ENCODE data around the gene MYADML2.

The MYADML2 gene

DNA sequence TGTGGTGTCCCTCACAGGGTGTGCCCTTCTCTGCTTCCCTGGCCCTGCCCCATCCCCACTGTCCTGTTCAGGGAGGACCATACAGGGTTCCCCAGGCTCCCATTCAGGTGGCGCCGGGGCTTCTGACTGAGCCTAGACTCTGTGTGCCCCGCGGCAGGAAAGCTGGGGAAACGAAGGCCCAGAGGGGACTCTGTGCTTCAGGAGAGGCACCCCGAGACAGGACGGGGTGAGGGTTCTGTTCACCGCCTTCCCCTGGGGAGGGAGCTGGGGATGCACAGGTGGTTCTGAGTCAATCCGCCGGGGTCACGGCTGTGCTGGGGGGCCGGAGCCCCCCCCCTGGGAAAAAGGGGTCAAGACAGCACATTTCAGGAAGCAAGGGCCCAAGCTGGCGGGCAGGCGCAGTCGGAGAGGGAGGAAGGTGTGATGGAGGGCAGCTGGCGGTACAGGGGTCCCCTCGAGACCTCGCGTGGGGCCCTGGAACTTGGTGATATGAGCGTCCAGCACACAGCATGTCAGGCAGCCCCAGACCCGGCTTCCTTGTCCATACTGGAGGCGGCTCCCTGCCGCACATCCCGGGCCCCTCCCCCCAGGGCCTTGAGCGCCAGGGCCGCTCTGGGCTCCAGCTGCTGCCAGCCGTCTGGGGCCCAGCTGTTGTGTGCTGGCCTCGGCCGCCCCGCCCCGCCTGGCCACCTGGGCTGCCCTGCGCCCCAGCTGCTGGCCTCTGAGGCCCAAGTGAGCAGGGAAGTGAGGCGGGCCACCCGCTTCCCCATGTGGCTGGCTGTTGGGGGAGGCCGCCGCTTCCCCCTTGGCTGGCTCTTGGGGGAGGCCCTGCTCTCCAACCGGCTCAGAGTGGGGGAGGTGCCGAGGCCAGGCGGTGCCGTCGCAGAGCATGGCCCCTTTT lies 19.6 kb upstream of the MYADML2 start:
- TF ChIP-seq, protein P1, sequence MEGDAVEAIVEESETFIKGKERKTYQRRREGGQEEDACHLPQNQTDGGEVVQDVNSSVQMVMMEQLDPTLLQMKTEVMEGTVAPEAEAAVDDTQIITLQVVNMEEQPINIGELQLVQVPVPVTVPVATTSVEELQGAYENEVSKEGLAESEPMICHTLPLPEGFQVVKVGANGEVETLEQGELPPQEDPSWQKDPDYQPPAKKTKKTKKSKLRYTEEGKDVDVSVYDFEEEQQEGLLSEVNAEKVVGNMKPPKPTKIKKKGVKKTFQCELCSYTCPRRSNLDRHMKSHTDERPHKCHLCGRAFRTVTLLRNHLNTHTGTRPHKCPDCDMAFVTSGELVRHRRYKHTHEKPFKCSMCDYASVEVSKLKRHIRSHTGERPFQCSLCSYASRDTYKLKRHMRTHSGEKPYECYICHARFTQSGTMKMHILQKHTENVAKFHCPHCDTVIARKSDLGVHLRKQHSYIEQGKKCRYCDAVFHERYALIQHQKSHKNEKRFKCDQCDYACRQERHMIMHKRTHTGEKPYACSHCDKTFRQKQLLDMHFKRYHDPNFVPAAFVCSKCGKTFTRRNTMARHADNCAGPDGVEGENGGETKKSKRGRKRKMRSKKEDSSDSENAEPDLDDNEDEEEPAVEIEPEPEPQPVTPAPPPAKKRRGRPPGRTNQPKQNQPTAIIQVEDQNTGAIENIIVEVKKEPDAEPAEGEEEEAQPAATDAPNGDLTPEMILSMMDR (conservative IDR thresholded peaks at IDR 0.05; ENCODE audit: low read depth, low read length), result no peak
- no peak overlapping the region for H3K4me3 ChIP-seq (ENCODE audit: low read length)
- no peak for DNase-seq (ENCODE audit: low read depth)

DNA sequence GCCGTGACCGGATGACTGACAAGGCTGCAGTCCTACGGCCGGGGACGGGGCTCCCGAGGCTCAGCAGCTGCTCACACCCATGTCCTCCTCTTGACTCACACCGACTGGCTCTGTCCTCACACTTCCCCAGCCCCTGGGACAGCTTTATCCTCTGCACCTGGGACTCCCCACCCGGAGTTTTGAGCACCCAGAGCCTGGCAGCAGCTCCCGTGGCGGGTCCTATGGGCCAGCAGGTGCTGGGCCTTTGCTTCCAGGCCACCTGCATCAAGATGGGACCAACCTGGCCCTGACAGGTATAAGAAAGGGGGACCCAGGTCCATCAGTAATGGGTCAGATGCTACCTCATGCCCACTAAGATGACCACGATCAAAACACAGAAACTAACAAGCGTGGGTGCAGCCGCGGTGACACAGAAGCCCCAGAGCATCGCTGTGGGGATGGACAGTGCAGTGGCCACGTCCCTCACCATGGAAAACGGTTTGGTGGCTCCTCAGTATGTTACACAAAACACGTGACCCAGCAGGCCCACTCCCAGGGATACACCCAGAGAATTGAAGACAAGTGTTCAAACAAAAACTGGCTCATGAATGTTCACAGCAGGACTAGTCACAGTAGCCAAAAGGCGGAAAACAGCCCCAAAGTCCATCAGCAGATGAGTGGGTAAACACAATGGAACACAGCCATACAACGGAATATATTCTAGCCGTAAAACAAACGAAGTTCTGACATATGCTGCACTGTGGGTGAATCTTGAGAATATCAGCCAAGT lies 17.2 kb upstream of the MYADML2 start:
- no peak for DNase-seq (ENCODE audit: low read depth)
- TF ChIP-seq, protein P1 (conservative IDR thresholded peaks at IDR 0.05; ENCODE audit: low read depth, low read length), result no peak
- no peak overlapping the region for H3K4me3 ChIP-seq (ENCODE audit: low read length)

DNA sequence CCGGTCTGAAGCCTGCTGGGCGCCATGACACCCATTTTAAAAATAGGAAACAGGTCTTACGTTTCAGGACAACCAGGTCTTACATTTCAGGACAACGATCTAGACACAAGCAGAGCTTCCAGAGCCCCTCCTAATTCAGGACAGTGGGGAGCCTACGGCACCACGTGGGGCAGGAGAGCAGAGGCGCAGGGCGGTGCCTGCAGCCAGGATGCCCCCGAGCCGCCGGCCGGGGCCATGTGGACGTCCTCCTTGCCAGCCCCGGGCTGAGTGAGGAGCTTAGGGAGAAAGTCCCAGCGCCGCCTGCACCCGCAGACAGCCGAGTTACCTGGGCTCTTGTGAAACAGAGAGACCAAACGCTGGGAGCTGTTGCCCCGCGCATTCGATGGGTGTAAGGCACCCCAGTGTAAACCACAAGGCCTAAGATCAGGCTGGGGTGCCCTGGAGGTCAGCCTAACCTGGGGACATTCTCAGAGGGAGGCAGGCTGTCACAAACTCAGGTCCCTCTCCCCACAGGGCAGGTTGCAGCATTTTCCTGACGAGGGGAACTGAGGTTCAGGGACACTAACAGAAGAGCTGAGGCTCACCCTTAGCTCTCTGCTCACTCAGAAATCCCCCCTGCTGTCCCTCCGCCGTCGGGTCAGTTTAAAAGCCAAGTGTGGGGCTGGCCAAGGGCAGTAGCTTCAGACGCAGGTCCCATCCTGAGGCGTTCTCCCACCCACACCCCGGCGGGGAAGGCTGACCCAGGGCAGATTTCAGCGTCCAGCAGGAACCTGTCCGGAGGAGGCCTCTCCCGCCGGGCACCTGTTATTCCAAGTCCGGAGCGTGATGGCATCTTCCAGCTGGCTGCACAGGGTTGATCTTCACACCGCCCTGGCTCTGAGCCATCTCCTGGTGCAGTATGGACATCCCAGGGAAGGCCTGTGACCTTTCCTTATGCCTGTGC lies 15.7 kb upstream of the MYADML2 start:
- no peak overlapping the region for H3K4me3 ChIP-seq (ENCODE audit: low read length)
- TF ChIP-seq, protein P1 (conservative IDR thresholded peaks at IDR 0.05; ENCODE audit: low read depth, low read length), result no peak
- no peak for DNase-seq (ENCODE audit: low read depth)

DNA sequence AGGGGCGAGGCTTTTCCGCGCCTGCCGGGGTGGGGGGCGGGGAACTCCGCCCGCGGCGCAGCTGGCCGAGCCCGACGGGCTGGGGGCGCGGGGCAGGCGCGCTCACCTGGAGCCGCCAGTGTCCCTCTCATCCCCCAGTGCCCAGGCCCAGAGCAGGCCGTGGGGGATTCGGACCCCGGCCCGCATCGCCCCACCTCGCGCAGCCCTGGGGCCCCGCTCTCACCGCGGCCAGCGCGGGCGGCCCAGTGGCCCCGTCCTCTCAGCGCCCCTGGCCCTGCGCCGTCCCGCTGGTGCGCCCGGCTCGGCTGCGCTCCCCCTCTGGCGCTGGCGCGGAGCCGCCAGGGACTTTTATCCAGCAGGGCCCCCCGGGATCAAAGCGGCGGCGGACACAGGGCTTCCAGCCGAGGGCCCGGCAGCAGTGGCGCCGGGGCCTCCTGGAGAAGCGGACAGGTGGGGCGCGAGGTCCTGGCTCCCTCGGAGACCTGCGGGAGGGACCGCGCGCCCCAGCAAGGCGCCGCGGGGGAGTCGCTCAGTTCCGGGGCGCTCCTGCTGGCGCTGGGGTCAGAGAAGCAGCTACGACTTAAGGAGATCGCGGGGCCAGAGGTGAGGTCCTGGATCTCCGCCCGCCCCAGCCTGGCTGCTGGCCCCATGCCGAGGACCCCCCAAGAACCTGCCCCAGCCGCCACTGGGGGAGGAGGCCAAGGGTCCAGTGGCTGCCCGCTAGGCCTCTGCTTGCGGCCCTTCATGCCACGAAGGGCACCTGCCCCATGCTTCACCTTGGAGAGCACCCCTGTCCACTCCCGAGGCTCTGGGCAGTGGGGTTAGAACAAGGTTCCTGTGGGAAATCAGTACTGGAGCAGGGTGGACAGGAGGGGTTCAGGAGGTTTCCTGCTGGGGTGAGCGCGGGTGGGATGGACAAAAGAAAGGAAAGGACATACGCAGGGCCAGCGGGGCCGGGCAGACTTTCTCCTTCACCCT lies 14.8 kb upstream of the MYADML2 start:
- TF ChIP-seq, protein P1 (conservative IDR thresholded peaks at IDR 0.05; ENCODE audit: low read depth, low read length), result no peak
- no peak for DNase-seq (ENCODE audit: low read depth)
- no peak overlapping the region for H3K4me3 ChIP-seq (ENCODE audit: low read length)

DNA sequence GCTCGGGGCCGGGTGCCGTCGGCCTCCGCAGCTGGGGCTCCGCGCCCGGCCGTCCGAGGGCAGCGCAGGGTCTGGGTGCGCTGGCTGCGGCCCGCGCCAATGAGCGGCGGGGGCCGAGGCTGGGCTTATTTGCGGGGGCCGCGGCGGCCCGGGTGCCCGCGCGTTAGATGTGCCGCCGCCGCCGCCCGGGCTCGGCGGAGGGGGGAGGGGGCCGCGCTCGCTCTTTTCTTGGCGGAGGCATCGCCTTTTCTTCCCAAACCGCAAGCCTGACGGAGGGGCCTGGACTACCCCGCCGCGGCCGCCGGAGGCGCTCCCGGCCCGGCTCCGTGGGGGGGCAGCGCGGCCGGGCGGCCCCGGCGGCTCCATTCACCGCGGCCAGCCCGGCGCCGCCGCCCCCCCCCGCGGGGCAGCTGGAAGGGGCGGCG lies 14.1 kb upstream of the MYADML2 start, which contains the start of gene NOTUM:
NOTUM (minus strand) TSS at position 101 of the 425 bp plus-strand sequence. CDS start 278 bp downstream, outside the sequence.
- TF ChIP-seq, protein P1 (conservative IDR thresholded peaks at IDR 0.05; ENCODE audit: low read depth, low read length), result peak; percentile 26
- no peak within 1 kb of the TSS for H3K4me3 ChIP-seq (ENCODE audit: low read length)
- DNase-seq (ENCODE audit: low read depth), result no peak
